Epithelial cell of prostate (primary cell): ENCODE measurements around the gene C19orf25.

Source experiments
- DNase-seq: peaks from one replicate; pipeline ENCODE4 v3.0.0-alpha.2; 2011; ENCODE audit warnings: low read depth, low spot score
- H3K27ac ChIP-seq: fragments of 450-650 bp; 2 replicates; pipeline ENCODE4 v1.5.1; 2017; ENCODE audit warnings: mild to moderate bottlenecking

C19orf25 gene

GRCh38 chr19:1513499-1514294 is 34.7 kb upstream of the C19orf25 start:
- DNase-seq = no peak
- H3K27ac ChIP-seq = peak overlapping the region; percentile 73

GRCh38 chr19:1512671-1513498 is 33.9 kb upstream of the C19orf25 start, which contains the start of gene ADAMTSL5:
ADAMTSL5 (minus strand) TSS chr19:1513019; CDS start chr19:1510943, 2,076 bp downstream.
- DNase-seq = no peak
- H3K27ac ChIP-seq = peak within 1 kb of the TSS; percentile 73

- H3K27ac ChIP-seq = no peak overlapping the region
- no peak for DNase-seq
Measured at GRCh38 chr19:1511318-1512317, 32.6 kb upstream of the C19orf25 start.

GRCh38 chr19:1510807-1511206 is 31.8 kb upstream of the C19orf25 start:
- no peak for DNase-seq
- H3K27ac ChIP-seq = no peak overlapping the region

- DNase-seq = no peak
- no peak overlapping the region for H3K27ac ChIP-seq
Measured at GRCh38 chr19:1510442-1510806, 31.4 kb upstream of the C19orf25 start.

GRCh38 chr19:1509602-1510441 is 30.8 kb upstream of the C19orf25 start:
- H3K27ac ChIP-seq = no peak overlapping the region

GRCh38 chr19:1508507-1508856 is 29.5 kb upstream of the C19orf25 start:
- peak overlapping the region; percentile 60 for H3K27ac ChIP-seq
- no peak for DNase-seq

More at GRCh38 chr19:1509602-1510441, 30.8 kb upstream of the C19orf25 start:
- DNase-seq = no peak

- peak; percentile 73 for DNase-seq
- peak overlapping the region; percentile 60 for H3K27ac ChIP-seq
Measured at GRCh38 chr19:1507763-1508506, 28.9 kb upstream of the C19orf25 start.

- peak overlapping the region; percentile 60 for H3K27ac ChIP-seq
- no peak for DNase-seq
Measured at GRCh38 chr19:1507192-1507660, 28.2 kb upstream of the C19orf25 start.

- no peak for DNase-seq
- no peak overlapping the region for H3K27ac ChIP-seq
Measured at GRCh38 chr19:1505991-1506881, 27.2 kb upstream of the C19orf25 start.

GRCh38 chr19:1505012-1505411 is 26.0 kb upstream of the C19orf25 start:
- no peak for DNase-seq
- no peak overlapping the region for H3K27ac ChIP-seq

GRCh38 chr19:1503925-1504773 is 25.1 kb upstream of the C19orf25 start:
- DNase-seq = no peak
- no peak overlapping the region for H3K27ac ChIP-seq

- H3K27ac ChIP-seq = no peak overlapping the region
- no peak for DNase-seq
Measured at GRCh38 chr19:1503089-1503924, 24.3 kb upstream of the C19orf25 start.

- no peak for DNase-seq
- no peak overlapping the region for H3K27ac ChIP-seq
Measured at GRCh38 chr19:1502433-1503088, 23.5 kb upstream of the C19orf25 start.

GRCh38 chr19:1501200-1501595 is 22.2 kb upstream of the C19orf25 start:
- DNase-seq = no peak
- no peak overlapping the region for H3K27ac ChIP-seq
